OCI-LY7 (cell line): Measurements from ENCODE around the gene PCGF5.

ENCODE experiments used
- CTCF ChIP-seq: fragments of 200-600 bp; sonication (generic); conservative IDR thresholded peaks from 2 replicates; pipeline ENCODE4 v1.5.1; 2014; ENCODE audit warnings: mild to moderate bottlenecking, antibody characterized with exemption, low read length, moderate library complexity, mixed read lengths
- EZH2phosphoT487 ChIP-seq: fragments of 200-600 bp; sonication (generic); IDR thresholded peaks from 2 replicates; pipeline ENCODE4 v1.6.1; 2018; ENCODE audit warnings: low read depth, borderline replicate concordance, mild to moderate bottlenecking, mixed run types, antibody characterized with exemption, low read length, moderate library complexity, mixed read lengths

DNA sequence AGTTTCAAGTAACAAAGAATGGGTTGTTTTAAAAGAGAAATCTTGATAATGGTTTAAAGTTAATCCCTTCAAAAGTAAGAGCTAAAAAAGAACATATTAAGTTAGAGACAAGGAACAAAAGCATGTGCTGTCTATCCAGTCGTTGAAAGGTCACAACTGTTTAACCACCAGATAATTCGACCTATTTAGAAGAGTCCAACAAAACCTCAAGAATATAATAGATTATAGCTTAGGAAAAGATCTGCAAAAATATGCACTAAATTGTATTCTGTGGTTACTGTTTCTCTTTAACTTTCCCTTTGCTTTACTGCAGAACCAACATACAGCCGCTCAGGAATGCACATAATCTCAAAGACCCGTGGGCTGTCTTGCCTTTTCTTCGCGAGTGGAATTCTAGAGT is 74.9 kb downstream of the PCGF5 start:
- TF ChIP-seq CTCF (no peak), EZH2phosphoT487 (no peak)
